GM21515 (cell line): ENCODE measurements around the gene WT1.
"Not testable (repeated sequence)": the region's sequence is repeated elsewhere in the genome, so short reads cannot be mapped to it uniquely, and the experiment has no call there.

Source experiments
- ATAC-seq: cut with Tn5 transposase; IDR thresholded peaks from one replicate; pipeline ENCODE4 v1.9.1; 2021; ENCODE audit not compliant: unreplicated experiment

WT1 gene

DNA sequence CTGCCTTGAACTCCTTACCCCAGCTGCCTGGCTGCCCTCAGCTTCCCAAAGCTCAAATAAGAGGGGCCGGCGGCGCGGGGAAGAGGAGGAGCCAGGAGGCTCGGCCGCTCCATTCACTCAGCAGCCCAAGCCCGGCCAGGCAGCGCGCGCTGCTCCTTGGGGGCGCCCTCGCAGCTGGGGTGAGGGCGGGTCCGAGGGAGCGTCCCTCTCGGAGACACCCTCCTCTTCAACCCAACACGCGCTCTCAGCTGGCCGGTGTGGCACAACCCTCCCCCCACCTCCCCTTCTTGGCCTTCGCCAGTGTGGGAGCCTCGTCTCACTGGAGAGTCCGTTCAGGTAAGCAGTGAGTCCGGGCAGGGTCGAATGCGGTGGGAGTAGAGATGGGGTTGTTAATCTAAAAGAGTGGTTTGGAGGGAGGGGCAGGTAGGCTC is at the start of gene WT1:
WT1 (minus strand) TSS at position 29 of the 431 bp plus-strand sequence.
- ATAC-seq, result no peak

DNA sequence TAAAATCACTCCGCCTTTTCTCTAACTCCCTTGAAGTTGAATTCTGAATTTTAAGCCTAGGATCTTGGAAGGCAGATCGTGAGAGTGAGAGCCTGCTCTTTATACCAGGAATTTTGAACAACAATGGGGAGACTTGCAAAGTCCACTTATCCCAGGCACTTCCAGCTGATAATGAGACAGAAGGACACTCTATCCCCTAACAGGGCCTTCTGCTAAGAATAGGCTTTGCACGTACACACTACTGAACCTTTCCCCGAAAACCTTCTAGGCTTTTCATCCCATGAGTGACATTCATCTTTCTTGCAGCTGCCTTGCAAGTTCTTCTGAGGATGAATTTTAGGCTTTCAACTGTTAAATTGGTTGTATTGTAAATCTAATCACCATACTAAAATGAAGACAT is 44.0 kb upstream of the WT1 start:
- no peak for ATAC-seq

DNA sequence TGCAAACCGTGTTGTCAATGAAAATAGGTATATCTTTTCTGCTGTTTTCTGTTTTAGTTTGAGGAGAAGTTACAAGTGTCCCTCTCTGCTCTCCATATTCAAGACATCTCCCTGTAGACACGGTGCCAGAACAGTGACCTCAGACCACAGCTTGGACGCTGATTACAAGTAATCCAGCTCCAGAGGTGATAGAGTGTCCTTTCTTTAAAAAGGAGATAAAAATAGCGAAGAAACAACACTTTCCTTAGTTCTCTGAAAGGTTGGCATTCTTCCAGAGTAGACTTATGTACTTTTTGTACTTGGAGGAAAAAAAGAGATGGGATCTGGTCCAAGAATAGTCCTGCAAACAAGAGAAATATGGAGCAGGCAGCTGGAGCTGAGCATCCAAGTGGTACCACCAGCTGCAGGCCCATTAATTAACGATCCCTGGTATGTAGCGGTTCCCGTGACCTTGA is 43.0 kb upstream of the WT1 start:
- no peak for ATAC-seq

DNA sequence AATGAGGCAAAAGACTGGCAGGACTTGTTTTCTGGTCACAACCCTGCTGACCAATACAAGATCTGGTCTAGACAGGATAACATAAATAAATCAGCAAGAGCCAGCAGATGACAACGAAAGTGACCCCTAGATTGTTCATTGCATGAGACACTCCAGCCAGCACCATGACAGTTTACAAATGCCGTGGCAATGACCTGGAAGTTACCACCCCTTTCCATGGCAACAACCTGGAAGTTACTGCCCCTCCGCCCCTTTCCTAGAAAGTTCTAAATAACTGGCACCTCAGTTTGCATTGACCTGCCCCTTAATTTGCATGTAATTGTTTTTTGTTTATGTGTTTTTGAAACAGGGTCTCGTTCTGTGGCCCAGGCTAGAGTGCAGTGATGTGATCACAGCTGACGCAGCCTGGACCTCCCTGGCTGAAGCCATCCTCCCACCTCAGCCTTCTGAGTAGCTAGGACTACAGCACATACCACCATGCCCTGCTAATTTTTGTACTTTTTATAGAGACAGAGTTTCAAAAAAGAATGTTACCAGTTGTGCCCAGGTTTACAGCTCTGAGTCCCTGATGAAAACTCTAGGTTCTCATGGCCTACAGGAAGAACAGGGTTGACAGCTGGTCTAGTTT is 38.1 kb upstream of the WT1 start:
- no peak for ATAC-seq

DNA sequence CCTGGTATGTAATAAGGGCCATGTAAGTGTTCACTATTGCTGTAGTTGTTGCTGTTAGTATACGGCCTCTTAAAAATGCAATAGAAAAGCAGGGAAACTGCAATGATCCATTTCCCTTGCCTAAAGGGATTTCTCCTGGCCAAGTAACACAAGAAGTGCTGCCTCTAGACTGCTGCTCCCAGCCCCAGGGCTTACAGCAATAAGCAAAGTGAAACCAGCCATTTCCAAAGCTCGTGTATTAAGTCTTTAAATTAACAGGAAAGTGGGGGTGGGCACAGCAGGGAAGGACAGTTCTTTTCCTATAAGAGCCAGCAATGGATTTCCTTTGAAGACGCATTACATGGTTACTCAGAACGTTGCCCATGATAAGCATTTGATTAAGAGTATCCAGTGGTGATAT is 36.9 kb upstream of the WT1 start:
- no peak for ATAC-seq

DNA sequence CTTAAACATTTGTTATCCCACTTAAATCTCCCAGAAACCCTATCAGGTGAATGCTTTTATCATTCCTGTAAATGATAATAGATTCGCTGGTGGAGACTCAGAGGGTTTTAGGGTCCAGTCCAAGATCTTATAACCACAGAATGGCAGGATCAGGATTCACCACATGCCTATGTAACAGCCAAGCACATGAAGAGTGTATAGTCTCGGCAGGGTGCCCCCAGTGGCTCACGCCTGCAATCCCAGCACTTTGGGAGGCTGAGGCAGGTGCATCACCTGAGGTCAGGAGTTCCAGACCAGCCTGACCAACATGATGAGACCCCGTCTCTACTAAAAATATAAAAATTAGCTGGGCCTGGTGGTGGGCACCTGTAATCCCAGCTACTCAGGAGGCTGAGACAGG is 36.2 kb upstream of the WT1 start:
- ATAC-seq, result not testable (repeated sequence)

DNA sequence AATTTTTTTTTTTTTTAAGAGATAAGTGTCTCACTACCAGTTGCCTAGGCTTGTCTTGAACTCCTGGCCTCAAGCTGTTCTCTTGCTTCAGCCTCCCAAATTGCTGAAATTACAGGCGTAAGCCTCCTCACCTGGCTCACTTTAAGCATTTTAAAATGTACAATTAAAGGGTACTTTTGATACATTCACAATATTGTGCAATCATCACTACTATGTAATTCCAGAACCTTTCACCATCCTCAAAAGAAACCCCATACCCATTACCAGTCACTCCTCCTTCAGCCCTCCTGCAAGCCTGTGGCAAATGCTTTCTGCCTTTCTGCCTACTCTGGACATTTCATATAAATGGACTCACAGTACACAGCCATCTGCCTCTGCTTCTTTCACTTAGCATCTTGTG is 34.5 kb upstream of the WT1 start:
- ATAC-seq, result no peak

DNA sequence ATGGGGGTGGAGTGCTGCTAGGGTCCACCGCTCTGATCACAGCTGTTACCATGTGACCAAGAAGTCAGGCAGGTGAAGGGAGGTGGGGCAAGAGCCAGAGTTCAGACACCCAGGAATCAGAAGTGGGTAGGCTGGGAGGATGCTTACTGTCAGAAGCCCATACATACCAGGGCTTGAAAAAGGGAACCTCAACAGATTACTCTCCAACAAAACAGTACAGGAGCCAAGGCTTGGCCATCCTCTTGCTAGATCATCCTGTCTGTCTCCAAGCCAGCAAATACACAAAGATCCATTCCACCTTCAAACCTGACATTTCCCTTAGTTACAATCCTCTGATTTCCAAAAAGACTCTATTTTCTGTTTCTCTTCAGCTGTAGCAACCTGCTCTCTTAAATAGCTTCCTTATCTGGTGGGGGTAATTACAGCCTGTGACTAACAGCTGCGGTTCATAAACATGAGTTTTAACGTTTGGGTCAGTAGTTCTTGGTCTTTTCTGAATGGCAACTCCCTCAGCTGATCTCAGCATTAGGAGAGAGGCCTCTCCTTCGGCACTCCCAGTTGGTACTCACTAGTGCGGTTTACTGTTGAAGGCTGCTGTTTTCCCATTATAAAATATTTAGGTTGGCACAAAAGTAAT is 31.1 kb upstream of the WT1 start:
- no peak for ATAC-seq

DNA sequence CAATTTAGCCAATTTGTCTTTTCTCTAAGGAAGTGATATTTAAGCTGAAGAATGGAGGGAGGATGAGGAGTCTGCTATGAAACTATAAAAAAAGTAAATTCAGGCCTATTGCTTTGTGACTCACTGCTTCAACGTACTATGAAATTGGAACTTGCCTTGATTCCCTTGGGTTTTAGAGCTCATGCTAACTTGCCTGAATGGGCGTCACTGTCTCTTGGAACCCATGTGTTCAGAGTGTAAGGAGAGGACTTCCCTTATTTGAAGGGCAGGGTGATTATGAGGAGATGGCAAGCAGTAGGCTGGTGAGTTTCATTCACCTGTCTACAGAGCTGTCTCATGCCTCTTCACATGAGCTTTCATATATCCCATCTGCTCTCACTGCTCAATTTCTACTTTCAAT is 28.7 kb upstream of the WT1 start:
- ATAC-seq, result no peak

DNA sequence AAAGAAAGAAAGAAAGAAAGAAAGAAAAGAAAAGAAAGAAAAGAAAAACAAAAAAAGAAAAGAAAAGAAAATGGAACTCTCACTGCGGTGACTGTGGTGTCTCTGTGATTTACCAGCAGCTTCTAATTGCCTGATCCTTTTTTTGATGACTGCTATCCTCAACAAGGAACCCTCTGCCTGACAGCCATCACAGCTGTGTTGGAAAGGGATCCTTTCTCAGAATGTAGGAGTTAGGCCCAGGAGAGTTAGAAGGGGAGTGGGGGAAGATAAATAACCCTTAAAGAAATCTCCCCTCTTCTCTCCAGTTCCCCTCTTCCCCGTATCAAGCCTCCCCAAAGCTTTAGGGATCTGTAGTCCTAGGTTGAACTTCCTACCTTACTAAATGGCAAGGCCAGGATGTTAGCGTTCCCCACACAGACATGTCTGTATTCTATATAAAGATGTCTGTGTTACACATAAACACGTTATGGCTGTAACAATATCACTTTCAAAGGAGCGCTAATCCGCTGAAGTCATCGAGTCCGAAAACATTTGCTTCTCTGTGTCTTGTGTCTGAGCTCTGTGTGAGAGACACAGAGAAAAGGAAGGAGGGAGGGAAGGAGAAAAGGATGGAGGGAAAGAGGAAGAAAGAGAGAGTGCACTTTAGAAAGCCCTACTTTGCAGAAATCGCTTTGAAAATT is 26.8 kb upstream of the WT1 start:
- ATAC-seq, result no peak

DNA sequence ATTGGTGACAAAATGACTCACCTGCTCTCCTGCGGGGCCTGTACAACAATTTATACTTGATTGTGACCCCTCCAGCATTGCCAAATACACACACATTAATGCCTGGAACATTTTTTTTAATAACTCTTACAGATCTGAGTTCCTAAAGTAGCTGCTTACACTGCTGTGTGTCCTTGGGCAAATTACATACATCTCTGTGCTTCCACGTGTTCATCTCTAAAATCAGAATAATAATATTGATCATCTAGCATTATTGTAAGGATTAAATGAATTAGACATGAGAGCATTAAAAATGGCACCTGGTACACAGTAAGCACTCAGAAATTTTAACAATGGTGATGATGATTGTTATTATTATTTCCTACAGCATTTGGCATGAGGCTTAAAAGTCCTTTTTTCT is 21.5 kb upstream of the WT1 start:
- ATAC-seq, result no peak

DNA sequence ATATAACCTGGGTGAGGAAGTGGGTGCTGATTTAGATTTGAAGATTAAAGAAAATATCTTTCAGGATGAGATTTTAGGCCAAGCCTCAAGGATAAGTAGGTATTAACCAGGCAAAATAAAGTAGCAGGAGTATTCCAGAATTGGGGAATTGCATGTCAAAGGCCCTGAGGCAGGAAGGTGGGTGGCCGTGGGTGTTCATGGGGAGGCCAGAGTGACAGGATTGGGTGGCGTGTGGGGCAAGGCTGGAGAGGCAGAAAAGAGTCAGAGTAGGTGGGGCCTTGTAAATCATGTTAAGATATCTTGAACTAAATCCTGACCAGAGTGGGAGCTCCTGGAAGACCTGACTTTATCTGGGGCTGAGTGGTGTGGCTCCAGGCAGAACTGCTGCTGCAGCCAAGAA is 19.7 kb upstream of the WT1 start:
- ATAC-seq, result no peak

DNA sequence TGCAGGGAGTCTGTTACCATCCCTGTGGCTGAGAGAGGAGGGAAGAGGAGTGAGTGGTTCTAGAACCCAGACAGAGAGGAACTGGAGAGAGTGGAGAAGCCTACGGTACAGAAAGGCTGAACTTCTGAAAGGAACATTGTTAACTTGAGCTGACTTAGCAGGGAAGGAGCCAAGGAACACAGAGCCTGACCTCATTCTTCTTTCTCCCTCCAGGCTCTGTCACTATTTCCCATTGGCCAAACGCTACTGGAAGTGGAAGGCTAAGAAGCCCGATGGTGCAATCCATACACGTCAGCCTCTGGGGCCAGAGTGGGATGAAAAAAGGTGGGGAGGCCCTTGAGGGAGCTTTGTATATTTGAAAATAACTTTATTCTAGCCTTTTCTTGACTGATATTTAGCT is 16.5 kb upstream of the WT1 start:
- ATAC-seq, result no peak

DNA sequence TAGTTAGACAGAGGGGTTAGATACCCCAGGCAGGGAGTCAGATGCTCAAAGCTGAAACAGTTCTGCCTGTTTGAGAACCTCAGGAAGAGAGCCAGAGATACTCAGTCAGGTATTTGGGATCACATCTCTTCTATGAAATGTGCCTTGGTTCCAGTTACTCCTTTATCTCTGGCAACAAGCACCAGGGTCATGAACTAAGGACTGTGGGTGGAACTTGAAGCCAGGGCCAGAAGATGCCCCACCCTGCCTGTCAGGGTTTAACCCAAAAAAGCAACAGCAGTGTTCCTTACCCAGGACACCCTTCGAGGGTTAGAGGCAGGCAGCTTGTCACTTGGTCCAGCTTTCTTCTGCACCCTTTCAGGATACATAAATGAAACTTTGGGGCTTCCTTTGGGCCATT is 15.0 kb upstream of the WT1 start:
- ATAC-seq, result no peak

DNA sequence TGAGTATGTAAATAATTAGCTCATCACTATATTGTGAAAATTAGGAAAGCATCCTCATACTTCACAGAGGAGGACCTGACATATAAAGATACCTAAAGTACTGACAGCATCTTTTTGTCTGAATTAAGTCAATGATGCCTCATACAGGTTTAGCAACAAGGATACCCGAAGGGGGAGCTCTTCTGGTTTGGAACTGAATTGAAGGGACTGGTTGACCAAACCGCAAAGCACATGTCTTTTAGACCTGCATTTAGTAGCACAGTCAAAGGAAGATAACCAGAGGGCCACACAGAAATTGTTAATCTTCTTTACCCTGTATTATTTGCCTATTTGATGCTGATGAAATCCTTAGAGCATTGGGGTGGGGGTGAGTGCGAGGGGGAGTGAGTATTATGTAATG is 12.9 kb upstream of the WT1 start:
- no peak for ATAC-seq

DNA sequence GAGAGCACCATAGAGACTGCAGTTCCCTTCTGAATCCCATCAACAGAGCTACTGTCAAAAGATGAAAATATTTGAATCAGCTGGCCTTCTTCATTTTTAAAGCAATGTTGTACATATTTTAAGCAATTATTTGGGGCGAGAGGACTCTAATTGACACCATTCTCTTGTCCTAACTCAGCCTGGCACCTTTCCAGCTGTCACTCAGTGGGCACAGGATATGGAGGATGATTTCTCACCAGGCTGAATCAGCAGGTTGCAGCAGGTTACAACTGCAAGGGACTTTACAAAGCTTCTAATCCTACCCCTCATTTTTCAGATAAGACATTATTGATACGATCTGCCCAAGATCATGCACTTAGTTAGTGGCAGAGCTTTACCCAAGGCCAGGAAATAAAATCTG is 11.9 kb upstream of the WT1 start:
- ATAC-seq, result no peak

DNA sequence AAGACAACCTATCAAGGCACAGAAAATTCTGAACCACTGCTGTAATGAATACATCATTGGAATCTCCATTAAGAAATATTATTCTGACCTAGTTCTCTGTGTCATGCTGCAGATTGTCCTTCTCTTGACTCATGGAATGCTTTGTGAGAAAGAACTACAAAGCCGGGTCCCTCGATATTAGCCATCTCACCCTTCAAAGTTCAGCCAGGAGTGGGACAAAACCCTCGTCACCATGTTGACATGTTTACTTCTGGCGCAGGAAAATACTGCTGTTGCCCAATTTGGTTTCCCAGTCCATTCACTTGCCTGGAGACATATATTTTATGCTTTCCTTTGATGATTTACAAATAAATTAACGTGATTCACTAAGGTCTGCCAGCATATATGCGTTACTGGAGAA is 10.9 kb upstream of the WT1 start:
- no peak for ATAC-seq

DNA sequence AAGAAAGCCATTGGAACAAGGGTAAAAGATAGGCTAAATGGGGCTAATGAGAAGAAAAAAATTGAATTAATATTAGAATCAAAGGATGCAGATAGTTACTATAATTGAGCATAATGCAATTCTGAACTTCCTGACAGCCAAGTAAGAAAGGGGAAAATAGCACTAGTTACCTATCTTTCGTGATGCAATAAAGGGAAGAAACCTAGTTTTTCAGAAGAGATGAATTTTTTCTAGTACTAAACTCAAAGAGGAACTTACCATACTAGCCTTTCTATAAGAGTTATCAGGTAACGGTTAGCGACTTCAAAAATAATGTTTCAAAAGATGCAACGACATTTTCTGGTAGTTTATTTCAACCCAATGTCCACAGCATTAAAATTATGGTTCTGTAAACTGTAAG is 8.8 kb upstream of the WT1 start:
- no peak for ATAC-seq

DNA sequence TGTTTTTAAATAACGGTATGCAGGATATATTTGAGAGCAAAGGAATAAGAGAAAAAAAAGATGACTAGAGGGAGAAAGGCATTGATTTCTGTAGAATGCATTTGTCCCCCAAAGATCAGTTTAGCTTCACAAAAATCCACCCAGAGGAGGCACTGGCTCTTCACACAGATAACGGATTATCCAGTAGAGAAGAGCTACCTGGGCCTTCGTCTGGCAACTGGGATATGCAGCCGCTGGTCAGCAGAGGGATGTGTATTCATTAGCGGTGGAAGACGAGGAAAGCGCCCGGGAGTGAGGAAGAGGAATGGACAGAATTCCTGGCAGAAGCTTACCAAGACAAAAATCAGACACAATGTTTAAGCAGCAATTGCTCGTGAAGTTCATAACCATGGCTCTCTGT is 5.6 kb upstream of the WT1 start:
- no peak for ATAC-seq

DNA sequence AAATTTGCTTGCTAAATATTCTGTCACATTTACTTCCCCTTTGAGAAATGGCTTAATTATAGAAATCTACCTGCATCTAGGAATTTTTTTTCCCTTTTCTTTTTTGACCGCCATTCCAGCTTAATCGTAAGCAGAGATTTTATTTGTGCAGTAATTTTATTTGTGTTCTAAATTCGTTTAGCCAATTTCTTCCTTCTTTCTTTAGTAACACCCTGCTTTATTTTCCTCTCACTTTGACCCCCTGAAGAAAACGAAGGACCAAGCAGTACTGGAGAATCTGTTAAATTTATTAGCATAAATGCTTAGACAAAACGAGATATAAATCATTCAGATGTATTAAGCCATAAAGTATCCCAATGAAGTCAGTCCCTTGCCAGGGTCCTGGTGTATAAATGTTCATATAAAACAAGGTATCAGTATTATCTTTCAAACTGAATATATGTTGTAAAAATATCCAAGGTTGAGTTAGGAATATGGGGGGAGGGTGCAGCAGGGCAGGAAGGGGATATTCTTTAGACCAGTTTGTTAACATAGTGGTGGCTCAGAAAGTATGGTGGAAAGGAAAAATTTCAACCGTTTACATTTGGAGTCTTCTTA is 5.1 kb upstream of the WT1 start:
- ATAC-seq, result no peak

DNA sequence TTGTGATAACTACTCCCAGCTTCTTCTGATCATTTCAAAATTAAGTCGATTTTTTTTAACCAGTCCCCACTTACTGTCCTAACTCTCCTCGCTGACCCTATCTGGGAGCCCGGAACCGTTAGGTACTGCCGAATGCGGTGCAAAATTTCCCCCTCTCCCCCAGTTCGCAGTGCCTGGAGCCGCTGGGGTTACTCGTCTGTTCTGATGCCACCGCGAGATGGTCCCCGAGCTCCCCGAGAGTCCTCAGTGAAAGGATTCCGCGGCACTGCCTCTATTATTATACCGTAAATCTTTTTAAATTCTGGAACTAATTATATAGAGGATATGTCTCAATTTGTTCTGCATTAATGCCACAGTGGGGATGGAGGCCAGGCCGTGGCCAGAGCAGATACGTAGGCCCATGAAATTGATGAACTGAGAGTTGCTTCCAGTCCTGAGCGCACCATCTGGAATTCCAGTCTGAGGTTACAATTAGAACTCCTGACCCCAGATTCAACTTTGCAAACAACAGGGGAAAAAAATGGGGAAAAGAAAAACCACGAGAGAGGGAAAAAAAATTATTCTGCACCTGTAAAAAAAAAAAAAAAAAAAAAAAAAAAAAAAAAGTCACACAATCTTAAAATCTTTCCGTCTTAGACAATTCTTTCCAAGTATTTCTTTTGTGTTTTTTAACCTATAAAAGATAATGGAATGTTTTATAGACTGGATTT is 4.3 kb upstream of the WT1 start:
- ATAC-seq, result no peak
